ENCODE data around the gene PAXX.

PAXX gene

GRCh38 chr9:136953771-136954269, 38.4 kb upstream of the PAXX start:
- DNase-seq = no peak

- DNase-seq = no peak
Observed at GRCh38 chr9:136954270-136955083, 37.7 kb upstream of the PAXX start.

- no peak for DNase-seq
Observed at GRCh38 chr9:136955202-136955942, 36.9 kb upstream of the PAXX start.

GRCh38 chr9:136955943-136956335, 36.3 kb upstream of the PAXX start:
- no peak for DNase-seq

- DNase-seq = no peak
Observed at GRCh38 chr9:136956604-136957003, 35.6 kb upstream of the PAXX start.

GRCh38 chr9:136957461-136957860, 34.8 kb upstream of the PAXX start:
- DNase-seq = no peak

- no peak for DNase-seq
Observed at GRCh38 chr9:136957901-136958300, 34.3 kb upstream of the PAXX start.

- DNase-seq = no peak
Observed at GRCh38 chr9:136958473-136958872, 33.7 kb upstream of the PAXX start.

- DNase-seq = no peak
Observed at GRCh38 chr9:136958898-136959850, 33.0 kb upstream of the PAXX start.

GRCh38 chr9:136960212-136960937, 31.8 kb upstream of the PAXX start:
- DNase-seq = no peak

- DNase-seq = no peak
Observed at GRCh38 chr9:136960938-136961275, 31.3 kb upstream of the PAXX start.

- no peak for DNase-seq
Observed at GRCh38 chr9:136961279-136962065, 30.8 kb upstream of the PAXX start.

GRCh38 chr9:136962163-136962562, 30.1 kb upstream of the PAXX start:
- no peak for DNase-seq

GRCh38 chr9:136962701-136963248, 29.4 kb upstream of the PAXX start:
- DNase-seq = no peak

- DNase-seq = no peak
Observed at GRCh38 chr9:136963341-136963740, 28.9 kb upstream of the PAXX start.

- DNase-seq = no peak
Observed at GRCh38 chr9:136963751-136964150, 28.5 kb upstream of the PAXX start.

GRCh38 chr9:136964171-136964689, 28.0 kb upstream of the PAXX start:
- DNase-seq = no peak

- DNase-seq = no peak
Observed at GRCh38 chr9:136964833-136965422, 27.3 kb upstream of the PAXX start.

GRCh38 chr9:136965771-136966484, 26.3 kb upstream of the PAXX start:
- DNase-seq = no peak
